Gastroesophageal sphincter (tissue), 3 donors: ENCODE measurements around the gene ATP1B2.

Experiments used
- EP300 ChIP-seq: sonication (generic); formaldehyde crosslinking; IDR thresholded peaks from one replicate; pipeline ENCODE4 v1.6.1; 2017; ENCODE audit warnings: antibody characterized with exemption, mild to moderate bottlenecking
- POLR2A ChIP-seq, 2 donors: fragments of 450-650 bp; IDR thresholded peaks; one replicate each; pipeline ENCODE4 v1.6.1; 2017; ENCODE audit warnings: antibody characterized with exemption in 2 of 2, mild to moderate bottlenecking in 2 of 2, moderate library complexity in 1 of 2
- TF ChIP-seq, protein P1 (sequence below), 4 experiments: fragments of 200-600 bp in 2 of 4; fragments of 450-650 bp in 2 of 4; sonication (generic) in 1 of 4; IDR thresholded peaks; one replicate each; pipeline ENCODE4 v1.5.1; 2017 to 2019; ENCODE audit warnings: antibody characterized with exemption in 4 of 4, mild to moderate bottlenecking in 2 of 4, moderate library complexity in 2 of 4

DNA sequence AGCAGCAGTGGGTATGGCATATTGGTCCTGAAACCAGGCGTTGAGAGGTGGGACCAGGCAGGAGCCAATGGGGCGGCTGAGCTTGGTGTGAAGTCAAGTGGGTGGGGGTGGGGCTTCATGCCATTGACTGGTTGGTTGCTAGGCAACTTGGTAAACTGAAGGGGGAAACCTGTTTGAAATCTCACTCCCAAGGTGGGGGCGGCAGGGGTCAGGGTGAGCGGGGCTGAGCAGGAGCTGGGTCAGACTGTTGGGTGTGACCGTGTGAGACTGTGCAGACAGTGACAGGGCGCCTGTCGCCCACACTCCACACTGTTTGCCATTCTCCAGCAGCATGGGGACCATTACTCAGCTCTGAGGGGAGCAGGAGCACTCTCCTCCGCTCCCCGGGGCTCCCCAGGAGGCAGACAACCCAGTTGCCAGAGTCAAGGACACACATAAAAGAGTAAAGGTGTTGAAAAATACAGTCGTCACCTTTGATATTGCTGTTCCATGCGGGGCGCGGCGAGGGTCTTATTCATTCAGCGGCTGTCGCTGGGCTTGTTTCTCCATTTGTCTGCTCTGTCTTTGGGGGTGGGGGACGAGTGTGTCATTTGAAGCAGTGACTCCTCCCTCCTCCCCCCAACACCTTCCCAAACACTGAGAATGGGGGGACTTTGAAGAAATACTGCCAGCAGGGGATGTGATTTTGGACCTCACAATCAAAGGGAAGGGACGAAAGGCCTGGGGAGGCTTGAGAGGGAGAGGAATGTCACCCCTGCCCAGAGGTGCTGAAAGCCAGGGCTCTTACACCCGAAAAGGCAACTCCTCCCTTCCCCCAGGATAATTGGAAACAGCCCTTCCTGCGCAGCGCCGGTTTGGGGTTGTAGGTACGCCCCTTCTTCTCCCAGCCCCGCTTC, 53.1 kb downstream of the ATP1B2 start:
- TF ChIP-seq, protein P1, sequence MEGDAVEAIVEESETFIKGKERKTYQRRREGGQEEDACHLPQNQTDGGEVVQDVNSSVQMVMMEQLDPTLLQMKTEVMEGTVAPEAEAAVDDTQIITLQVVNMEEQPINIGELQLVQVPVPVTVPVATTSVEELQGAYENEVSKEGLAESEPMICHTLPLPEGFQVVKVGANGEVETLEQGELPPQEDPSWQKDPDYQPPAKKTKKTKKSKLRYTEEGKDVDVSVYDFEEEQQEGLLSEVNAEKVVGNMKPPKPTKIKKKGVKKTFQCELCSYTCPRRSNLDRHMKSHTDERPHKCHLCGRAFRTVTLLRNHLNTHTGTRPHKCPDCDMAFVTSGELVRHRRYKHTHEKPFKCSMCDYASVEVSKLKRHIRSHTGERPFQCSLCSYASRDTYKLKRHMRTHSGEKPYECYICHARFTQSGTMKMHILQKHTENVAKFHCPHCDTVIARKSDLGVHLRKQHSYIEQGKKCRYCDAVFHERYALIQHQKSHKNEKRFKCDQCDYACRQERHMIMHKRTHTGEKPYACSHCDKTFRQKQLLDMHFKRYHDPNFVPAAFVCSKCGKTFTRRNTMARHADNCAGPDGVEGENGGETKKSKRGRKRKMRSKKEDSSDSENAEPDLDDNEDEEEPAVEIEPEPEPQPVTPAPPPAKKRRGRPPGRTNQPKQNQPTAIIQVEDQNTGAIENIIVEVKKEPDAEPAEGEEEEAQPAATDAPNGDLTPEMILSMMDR (IDR thresholded peaks at IDR 0.05): no peak
- TF ChIP-seq EP300 (no peak), POLR2A (IDR thresholded peaks at IDR 0.05) (no peak)
